GM23338 (cell line): ENCODE measurements around the gene ULBP3. TPM values are rescaled to one million over a fixed set of nuclear protein-coding genes. Genes with fewer than 3 reads are reported as not detected.

Source experiments
- ATAC-seq: fragments of 200-7000 bp; cut with Tn5 transposase; 3 replicates; pipeline ENCODE4 v1.9.1; 2020
- DNase-seq: peaks from one replicate; pipeline ENCODE4 v3.0.0-alpha.2; 2015; ENCODE audit warnings: low spot score
- H2AFZ ChIP-seq: fragments of 200-600 bp; sonication (generic); 2 replicates; pipeline ENCODE4 v1.8.0; 2016; ENCODE audit warnings: antibody characterized with exemption, mild to moderate bottlenecking, moderate library complexity
- H3F3A ChIP-seq: fragments of 200-600 bp; sonication (generic); replicated peaks from 2 replicates; pipeline ENCODE4 v1.8.0; 2017; ENCODE audit warnings: antibody characterized with exemption, mixed run types, low read depth
- H3K27ac ChIP-seq: fragments of 200-600 bp; sonication (generic); 2 replicates; pipeline ENCODE4 v1.6.1; 2016; ENCODE audit warnings: low read depth
- H3K27me3 ChIP-seq: fragments of 200-600 bp; sonication (generic); 2 replicates; pipeline ENCODE4 v1.8.0; 2016; ENCODE audit warnings: mild to moderate bottlenecking, mixed run types, moderate library complexity; ENCODE audit not compliant: insufficient read depth
- H3K36me3 ChIP-seq: fragments of 200-600 bp; sonication (generic); 2 replicates; pipeline ENCODE4 v1.8.0; 2016; ENCODE audit warnings: mild to moderate bottlenecking; ENCODE audit not compliant: insufficient read depth
- H3K4me1 ChIP-seq: fragments of 200-600 bp; sonication (generic); 2 replicates; pipeline ENCODE4 v1.8.0; 2016; ENCODE audit warnings: mild to moderate bottlenecking, moderate library complexity; ENCODE audit not compliant: insufficient read depth
- H3K4me2 ChIP-seq: fragments of 200-600 bp; sonication (generic); 2 replicates; pipeline ENCODE4 v1.7.1; 2017; ENCODE audit warnings: mixed run types
- H3K4me3 ChIP-seq: fragments of 200-600 bp; sonication (generic); 2 replicates; pipeline ENCODE4 v1.6.1; 2016; ENCODE audit warnings: mixed run types
- H3K79me2 ChIP-seq: fragments of 200-600 bp; sonication (generic); replicated peaks from 2 replicates; pipeline ENCODE4 v1.8.0; 2017; ENCODE audit warnings: mild to moderate bottlenecking; ENCODE audit not compliant: insufficient read depth
- H3K9me2 ChIP-seq: fragments of 200-600 bp; sonication (generic); 2 replicates; pipeline ENCODE4 v1.8.0; 2017; ENCODE audit not compliant: insufficient read depth
- H4K20me1 ChIP-seq: fragments of 200-600 bp; sonication (generic); replicated peaks from 2 replicates; pipeline ENCODE4 v1.8.0; 2017; ENCODE audit warnings: mild to moderate bottlenecking; ENCODE audit not compliant: insufficient read depth
- H3K27ac Mint-ChIP-seq: 2 replicates; pipeline ENCODE4 v1.8.0; 2020; ENCODE audit warnings: inconsistent platforms, mild to moderate bottlenecking, moderate library complexity, mixed read lengths
- H3K27me3 Mint-ChIP-seq: 3 replicates; pipeline ENCODE4 v1.8.0; 2022; ENCODE audit warnings: low read depth, mild to moderate bottlenecking, moderate library complexity, mixed read lengths, inconsistent platforms; ENCODE audit not compliant: insufficient read depth, poor library complexity
- H3K36me3 Mint-ChIP-seq: 3 replicates; pipeline ENCODE4 v1.8.0; 2021; ENCODE audit warnings: low read depth, mild to moderate bottlenecking, inconsistent platforms, moderate library complexity, mixed read lengths
- H3K4me1 Mint-ChIP-seq: 3 replicates; pipeline ENCODE4 v1.8.0; 2020; ENCODE audit warnings: mild to moderate bottlenecking, inconsistent platforms, mixed read lengths
- H3K4me3 Mint-ChIP-seq: 3 replicates; pipeline ENCODE4 v1.8.0; 2021; ENCODE audit warnings: moderate library complexity, mild to moderate bottlenecking, inconsistent platforms, mixed read lengths
- H3K9me3 Mint-ChIP-seq: 3 replicates; pipeline ENCODE4 v1.8.0; 2020; ENCODE audit warnings: moderate library complexity, mild to moderate bottlenecking, inconsistent platforms, mixed read lengths
- CREB1 ChIP-seq: fragments of 250-450 bp; sonication (Bioruptor Pico); IDR thresholded peaks from 2 replicates; pipeline ENCODE4 v1.5.0; 2020; ENCODE audit warnings: low read depth, mild to moderate bottlenecking, moderate library complexity
- EZH2 ChIP-seq: fragments of 200-600 bp; sonication (generic); IDR thresholded peaks from one replicate; pipeline ENCODE4 v1.8.0; 2017; ENCODE audit warnings: antibody characterized with exemption, mild to moderate bottlenecking, low read depth; ENCODE audit not compliant: unreplicated experiment
- EZH2phosphoT487 ChIP-seq: fragments of 200-600 bp; sonication (generic); IDR thresholded peaks from one replicate; pipeline ENCODE4 v1.8.1; 2018; ENCODE audit warnings: antibody characterized with exemption; ENCODE audit not compliant: unreplicated experiment
- JUNB ChIP-seq: IDR thresholded peaks from one replicate; pipeline ENCODE4 v1.6.1; 2016; ENCODE audit warnings: antibody characterized with exemption; ENCODE audit not compliant: unreplicated experiment
- NANOG ChIP-seq: IDR thresholded peaks from 2 replicates; pipeline ENCODE4 v1.6.1; 2016; ENCODE audit warnings: antibody characterized with exemption, borderline replicate concordance
- POLR2AphosphoS5 ChIP-seq: IDR thresholded peaks from 2 replicates; pipeline ENCODE4 v1.6.1; 2016; ENCODE audit warnings: antibody characterized with exemption, low read depth
- STAT1 ChIP-seq: IDR thresholded peaks from one replicate; pipeline ENCODE4 v1.6.1; 2016; ENCODE audit warnings: antibody characterized with exemption; ENCODE audit not compliant: unreplicated experiment
- ZNF114 ChIP-seq: fragments of 250-450 bp; sonication (Bioruptor Pico); IDR thresholded peaks from 2 replicates; pipeline ENCODE4 v1.5.0; 2020; ENCODE audit warnings: mild to moderate bottlenecking, moderate library complexity
- ZNF331 ChIP-seq: fragments of 250-450 bp; sonication (Bioruptor Pico); IDR thresholded peaks from 2 replicates; pipeline ENCODE4 v1.5.0; 2020; ENCODE audit warnings: low read depth, mild to moderate bottlenecking, moderate library complexity
- polyA plus RNA-seq: library from polyadenylated mRNA; unstranded; fragments of >200 nt; fragmentation: Nextera tagmentation; extraction: Ambion mirVana; gene quantifications from 2 replicates; pipeline ENCODE4 v1.2.1, GENCODE V29; 2016
- total RNA-seq: library from RNA; depleted of rRNA; stranded (reverse); fragments of >200 nt; shearing (Covaris generic); gene quantifications from 2 replicates; pipeline ENCODE4 v1.2.3, GENCODE V29; 2014
- TF ChIP-seq, protein P1 (sequence below), 2 experiments: fragments of 200-600 bp in 1 of 2; sonication (generic) in 1 of 2; conservative IDR thresholded peaks; 2 replicates each; pipeline versions ENCODE4 v1.5.1 to v1.6.1; 2016 to 2017; ENCODE audit warnings: antibody characterized with exemption in 2 of 2, low read depth in 2 of 2, mild to moderate bottlenecking in 2 of 2, moderate library complexity in 1 of 2
- TF ChIP-seq, protein P2 (sequence below): fragments of 250-450 bp; sonication (Bioruptor Pico); IDR thresholded peaks from 2 replicates; pipeline ENCODE4 v1.5.0; 2020; ENCODE audit warnings: mild to moderate bottlenecking, moderate library complexity
- TF ChIP-seq, protein P3 (sequence below): IDR thresholded peaks from 2 replicates; pipeline ENCODE4 v1.6.1; 2016; ENCODE audit warnings: antibody characterized with exemption
- TF ChIP-seq, protein P4 (sequence below): IDR thresholded peaks from one replicate; pipeline ENCODE4 v1.6.1; 2018; ENCODE audit warnings: antibody characterized with exemption; ENCODE audit not compliant: unreplicated experiment

ULBP3 gene
- total and polyA plus RNA-seq, 2 experiments from 2014 or later = 0.60 to 4.2 TPM

DNA sequence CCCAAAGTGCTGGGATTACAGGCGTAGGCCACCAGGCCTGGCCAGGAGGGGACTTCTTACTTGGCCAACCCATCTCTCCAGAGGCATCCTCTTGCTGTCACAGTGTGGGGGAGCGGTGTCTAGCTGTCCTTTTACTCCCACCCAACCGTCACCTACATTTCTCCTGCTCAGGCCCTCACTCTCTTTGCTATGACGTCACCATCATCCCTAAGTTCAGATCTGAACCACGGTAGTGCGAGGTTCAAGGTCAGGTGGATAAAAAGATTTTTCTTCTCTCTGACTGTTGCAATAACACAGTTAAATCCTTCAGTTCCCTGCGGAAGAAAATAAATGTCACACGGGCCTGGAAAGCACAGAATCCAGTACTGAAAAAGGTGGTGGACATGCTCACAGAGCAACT, 36.3 kb downstream of the ULBP3 start:
- no peaks in the 10 kb centered on the region for H3F3A ChIP-seq
- no peak for ATAC-seq
- TF ChIP-seq, protein P1, sequence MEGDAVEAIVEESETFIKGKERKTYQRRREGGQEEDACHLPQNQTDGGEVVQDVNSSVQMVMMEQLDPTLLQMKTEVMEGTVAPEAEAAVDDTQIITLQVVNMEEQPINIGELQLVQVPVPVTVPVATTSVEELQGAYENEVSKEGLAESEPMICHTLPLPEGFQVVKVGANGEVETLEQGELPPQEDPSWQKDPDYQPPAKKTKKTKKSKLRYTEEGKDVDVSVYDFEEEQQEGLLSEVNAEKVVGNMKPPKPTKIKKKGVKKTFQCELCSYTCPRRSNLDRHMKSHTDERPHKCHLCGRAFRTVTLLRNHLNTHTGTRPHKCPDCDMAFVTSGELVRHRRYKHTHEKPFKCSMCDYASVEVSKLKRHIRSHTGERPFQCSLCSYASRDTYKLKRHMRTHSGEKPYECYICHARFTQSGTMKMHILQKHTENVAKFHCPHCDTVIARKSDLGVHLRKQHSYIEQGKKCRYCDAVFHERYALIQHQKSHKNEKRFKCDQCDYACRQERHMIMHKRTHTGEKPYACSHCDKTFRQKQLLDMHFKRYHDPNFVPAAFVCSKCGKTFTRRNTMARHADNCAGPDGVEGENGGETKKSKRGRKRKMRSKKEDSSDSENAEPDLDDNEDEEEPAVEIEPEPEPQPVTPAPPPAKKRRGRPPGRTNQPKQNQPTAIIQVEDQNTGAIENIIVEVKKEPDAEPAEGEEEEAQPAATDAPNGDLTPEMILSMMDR (conservative IDR thresholded peaks at IDR 0.05; ENCODE audit: low read depth in 2 of 2) = no peak
- TF ChIP-seq EZH2phosphoT487 = no peak
- no peak for TF ChIP-seq CREB1 (CRISPR knock-in tag)
- TF ChIP-seq POLR2AphosphoS5 = no peak
- TF ChIP-seq, protein P2, sequence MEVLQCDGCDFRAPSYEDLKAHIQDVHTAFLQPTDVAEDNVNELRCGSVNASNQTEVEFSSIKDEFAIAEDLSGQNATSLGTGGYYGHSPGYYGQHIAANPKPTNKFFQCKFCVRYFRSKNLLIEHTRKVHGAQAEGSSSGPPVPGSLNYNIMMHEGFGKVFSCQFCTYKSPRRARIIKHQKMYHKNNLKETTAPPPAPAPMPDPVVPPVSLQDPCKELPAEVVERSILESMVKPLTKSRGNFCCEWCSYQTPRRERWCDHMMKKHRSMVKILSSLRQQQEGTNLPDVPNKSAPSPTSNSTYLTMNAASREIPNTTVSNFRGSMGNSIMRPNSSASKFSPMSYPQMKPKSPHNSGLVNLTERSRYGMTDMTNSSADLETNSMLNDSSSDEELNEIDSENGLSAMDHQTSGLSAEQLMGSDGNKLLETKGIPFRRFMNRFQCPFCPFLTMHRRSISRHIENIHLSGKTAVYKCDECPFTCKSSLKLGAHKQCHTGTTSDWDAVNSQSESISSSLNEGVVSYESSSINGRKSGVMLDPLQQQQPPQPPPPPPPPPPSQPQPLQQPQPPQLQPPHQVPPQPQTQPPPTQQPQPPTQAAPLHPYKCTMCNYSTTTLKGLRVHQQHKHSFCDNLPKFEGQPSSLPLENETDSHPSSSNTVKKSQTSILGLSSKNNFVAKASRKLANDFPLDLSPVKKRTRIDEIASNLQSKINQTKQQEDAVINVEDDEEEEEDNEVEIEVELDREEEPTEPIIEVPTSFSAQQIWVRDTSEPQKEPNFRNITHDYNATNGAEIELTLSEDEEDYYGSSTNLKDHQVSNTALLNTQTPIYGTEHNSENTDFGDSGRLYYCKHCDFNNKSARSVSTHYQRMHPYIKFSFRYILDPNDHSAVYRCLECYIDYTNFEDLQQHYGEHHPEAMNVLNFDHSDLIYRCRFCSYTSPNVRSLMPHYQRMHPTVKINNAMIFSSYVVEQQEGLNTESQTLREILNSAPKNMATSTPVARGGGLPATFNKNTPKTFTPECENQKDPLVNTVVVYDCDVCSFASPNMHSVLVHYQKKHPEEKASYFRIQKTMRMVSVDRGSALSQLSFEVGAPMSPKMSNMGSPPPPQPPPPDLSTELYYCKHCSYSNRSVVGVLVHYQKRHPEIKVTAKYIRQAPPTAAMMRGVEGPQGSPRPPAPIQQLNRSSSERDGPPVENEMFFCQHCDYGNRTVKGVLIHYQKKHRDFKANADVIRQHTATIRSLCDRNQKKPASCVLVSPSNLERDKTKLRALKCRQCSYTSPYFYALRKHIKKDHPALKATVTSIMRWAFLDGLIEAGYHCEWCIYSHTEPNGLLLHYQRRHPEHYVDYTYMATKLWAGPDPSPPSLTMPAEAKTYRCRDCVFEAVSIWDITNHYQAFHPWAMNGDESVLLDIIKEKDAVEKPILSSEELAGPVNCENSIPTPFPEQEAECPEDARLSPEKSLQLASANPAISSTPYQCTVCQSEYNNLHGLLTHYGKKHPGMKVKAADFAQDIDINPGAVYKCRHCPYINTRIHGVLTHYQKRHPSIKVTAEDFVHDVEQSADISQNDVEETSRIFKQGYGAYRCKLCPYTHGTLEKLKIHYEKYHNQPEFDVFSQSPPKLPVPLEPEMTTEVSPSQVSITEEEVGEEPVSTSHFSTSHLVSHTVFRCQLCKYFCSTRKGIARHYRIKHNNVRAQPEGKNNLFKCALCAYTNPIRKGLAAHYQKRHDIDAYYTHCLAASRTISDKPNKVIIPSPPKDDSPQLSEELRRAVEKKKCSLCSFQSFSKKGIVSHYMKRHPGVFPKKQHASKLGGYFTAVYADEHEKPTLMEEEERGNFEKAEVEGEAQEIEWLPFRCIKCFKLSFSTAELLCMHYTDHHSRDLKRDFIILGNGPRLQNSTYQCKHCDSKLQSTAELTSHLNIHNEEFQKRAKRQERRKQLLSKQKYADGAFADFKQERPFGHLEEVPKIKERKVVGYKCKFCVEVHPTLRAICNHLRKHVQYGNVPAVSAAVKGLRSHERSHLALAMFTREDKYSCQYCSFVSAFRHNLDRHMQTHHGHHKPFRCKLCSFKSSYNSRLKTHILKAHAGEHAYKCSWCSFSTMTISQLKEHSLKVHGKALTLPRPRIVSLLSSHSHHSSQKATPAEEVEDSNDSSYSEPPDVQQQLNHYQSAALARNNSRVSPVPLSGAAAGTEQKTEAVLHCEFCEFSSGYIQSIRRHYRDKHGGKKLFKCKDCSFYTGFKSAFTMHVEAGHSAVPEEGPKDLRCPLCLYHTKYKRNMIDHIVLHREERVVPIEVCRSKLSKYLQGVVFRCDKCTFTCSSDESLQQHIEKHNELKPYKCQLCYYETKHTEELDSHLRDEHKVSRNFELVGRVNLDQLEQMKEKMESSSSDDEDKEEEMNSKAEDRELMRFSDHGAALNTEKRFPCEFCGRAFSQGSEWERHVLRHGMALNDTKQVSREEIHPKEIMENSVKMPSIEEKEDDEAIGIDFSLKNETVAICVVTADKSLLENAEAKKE = no peak
- no peak for TF ChIP-seq STAT1
- TF ChIP-seq, protein P3, sequence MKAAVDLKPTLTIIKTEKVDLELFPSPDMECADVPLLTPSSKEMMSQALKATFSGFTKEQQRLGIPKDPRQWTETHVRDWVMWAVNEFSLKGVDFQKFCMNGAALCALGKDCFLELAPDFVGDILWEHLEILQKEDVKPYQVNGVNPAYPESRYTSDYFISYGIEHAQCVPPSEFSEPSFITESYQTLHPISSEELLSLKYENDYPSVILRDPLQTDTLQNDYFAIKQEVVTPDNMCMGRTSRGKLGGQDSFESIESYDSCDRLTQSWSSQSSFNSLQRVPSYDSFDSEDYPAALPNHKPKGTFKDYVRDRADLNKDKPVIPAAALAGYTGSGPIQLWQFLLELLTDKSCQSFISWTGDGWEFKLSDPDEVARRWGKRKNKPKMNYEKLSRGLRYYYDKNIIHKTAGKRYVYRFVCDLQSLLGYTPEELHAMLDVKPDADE = no peak
- no peak for TF ChIP-seq ZNF114 (CRISPR knock-in tag)
- TF ChIP-seq NANOG = no peak
- TF ChIP-seq EZH2 = no peak
- TF ChIP-seq ZNF331 (CRISPR knock-in tag) = no peak
- TF ChIP-seq, protein P4, sequence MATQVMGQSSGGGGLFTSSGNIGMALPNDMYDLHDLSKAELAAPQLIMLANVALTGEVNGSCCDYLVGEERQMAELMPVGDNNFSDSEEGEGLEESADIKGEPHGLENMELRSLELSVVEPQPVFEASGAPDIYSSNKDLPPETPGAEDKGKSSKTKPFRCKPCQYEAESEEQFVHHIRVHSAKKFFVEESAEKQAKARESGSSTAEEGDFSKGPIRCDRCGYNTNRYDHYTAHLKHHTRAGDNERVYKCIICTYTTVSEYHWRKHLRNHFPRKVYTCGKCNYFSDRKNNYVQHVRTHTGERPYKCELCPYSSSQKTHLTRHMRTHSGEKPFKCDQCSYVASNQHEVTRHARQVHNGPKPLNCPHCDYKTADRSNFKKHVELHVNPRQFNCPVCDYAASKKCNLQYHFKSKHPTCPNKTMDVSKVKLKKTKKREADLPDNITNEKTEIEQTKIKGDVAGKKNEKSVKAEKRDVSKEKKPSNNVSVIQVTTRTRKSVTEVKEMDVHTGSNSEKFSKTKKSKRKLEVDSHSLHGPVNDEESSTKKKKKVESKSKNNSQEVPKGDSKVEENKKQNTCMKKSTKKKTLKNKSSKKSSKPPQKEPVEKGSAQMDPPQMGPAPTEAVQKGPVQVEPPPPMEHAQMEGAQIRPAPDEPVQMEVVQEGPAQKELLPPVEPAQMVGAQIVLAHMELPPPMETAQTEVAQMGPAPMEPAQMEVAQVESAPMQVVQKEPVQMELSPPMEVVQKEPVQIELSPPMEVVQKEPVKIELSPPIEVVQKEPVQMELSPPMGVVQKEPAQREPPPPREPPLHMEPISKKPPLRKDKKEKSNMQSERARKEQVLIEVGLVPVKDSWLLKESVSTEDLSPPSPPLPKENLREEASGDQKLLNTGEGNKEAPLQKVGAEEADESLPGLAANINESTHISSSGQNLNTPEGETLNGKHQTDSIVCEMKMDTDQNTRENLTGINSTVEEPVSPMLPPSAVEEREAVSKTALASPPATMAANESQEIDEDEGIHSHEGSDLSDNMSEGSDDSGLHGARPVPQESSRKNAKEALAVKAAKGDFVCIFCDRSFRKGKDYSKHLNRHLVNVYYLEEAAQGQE = no peak
- no peak for TF ChIP-seq JUNB
- Mint-ChIP-seq H3K27ac (no peak overlapping the region), H3K36me3 (no peaks in the 10 kb centered on the region; the same call in 2 of the 3 replicates), H3K4me3 (no peak overlapping the region), H3K4me1 (peaks cover 17% of the 10 kb centered on the region), H3K9me3 (no peaks in the 10 kb centered on the region; the same call in 2 of the 3 replicates), H3K27me3 (peaks cover 35% of the 10 kb centered on the region)
- H2AFZ ChIP-seq = no peak overlapping the region
- no peak overlapping the region for H3K4me3 ChIP-seq
- H3K4me1 ChIP-seq = peaks cover 9% of the 10 kb centered on the region; the same call in 1 of the 2 replicates
- H3K9me2 ChIP-seq = no peaks in the 10 kb centered on the region
- H3K4me2 ChIP-seq = no peak overlapping the region
- no peaks in the 10 kb centered on the region for H3K36me3 ChIP-seq
- H4K20me1 ChIP-seq = no peaks in the 10 kb centered on the region
- H3K79me2 ChIP-seq = no peaks in the 10 kb centered on the region
- H3K27ac ChIP-seq = no peak overlapping the region
- peaks cover 67% of the 10 kb centered on the region for H3K27me3 ChIP-seq
- DNase-seq = no peak
